Stimulated activated CD4-positive, alpha-beta T cell treated with anti-CD3 and anti-CD28 coated beads, Interleukin-12 subunit alpha, Interleukin-12 subunit beta, amount 100 ng/mL, for 24 hours (primary cell): ENCODE measurements around the gene PKNOX1.
"Not testable (repeated sequence)": the region's sequence is repeated elsewhere in the genome, so short reads cannot be mapped to it uniquely, and the experiment has no call there.

Source experiments
- DNase-seq, 2 experiments: peaks; one replicate each; pipeline ENCODE4 v3.0.0-alpha.2; 2020; ENCODE audit warnings: low read depth in 2 of 2

PKNOX1 gene

DNA sequence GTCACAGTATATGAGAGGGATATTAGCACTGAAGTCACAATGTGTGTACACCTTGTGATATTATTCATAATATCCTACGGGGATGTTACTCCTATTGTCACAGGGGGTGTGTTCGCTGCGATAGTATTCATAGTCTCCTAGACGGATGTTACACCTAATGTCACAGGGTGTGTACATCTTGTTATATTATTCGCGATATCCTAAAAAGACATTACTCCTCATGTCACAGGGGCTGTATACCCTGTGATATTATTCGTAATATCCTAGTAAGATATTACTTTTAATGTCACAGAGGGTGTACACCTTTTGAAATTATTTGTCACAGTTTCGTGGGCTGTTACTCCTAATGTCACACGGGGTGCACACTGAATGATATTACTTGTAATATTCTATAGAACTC is 23.2 kb upstream of the PKNOX1 start:
- not testable (repeated sequence) for DNase-seq

DNA sequence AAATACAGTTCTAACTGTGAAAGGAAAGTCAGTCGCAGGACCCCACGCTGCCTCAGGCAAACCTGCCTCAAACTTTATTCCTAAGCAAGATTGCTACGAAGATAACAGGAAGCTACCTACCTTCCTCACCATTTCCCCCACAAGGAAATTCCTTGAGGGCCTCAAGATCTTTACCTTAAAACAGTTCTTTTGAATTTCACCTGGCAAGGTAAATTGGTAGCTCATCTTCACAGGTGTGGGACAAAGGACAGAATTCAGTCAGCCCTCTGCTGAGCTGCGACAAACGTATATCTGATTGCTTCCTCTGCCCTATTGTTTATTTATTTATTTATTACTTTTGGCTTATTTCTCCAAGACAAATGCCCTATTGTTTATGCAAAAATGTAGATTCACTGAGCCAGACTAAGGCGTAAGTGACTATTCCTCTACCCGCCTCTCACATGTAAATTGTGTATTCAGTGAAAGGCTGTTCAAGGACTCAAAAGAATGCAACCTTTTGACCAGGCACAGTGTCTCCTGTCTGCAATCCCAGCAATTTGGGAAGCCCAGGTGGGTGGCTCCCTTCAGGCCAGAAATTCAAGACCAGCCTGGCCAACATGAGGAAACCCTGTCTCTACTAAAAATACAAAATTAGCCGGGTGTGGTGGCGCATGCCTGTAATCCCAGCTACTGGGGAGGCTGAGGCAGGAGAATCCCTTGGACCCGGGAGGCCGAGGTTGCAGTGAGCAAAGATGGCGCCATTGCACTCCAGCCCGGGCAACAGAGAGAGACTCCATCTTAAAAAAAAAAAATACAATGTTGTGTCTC is 17.3 kb upstream of the PKNOX1 start:
- DNase-seq = no peak

DNA sequence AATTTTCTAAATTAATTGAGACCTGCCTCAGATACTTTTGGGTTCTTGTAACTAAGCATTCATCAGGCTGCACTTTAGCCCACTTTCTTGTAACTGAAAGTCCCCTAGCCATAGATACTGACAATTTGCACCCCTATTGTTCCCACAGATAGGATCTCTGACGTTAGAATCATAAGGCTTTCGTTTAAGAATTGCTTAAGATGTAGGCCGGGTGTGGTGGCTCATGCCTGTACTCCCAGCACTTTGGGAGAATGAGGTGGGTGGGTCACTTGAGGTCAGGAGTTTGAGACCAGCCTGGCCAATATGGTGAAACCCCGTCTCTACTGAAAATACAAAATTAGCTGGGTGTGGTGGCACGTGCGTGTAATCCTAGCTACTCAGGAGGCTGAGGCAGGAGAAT is 16.2 kb upstream of the PKNOX1 start:
- DNase-seq = not testable (repeated sequence)

DNA sequence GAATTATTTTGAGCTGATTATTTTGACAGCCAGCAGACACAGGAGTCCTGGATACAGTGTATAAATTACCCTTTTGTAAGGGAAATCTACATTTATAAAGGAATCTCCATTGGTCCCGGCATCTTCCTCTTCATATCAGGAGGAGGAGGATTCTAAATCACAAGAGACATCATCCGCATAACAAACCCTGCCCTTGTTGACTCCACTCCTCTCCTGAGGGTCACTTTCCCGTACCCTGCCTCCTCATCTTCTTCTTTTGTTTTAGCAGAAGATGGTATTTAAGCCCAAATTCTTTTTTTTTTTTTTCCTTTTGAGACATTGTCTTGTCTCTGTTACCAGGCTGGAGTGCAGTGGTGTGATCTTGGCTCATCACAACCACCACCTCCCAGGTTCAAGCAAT is 14.6 kb upstream of the PKNOX1 start:
- DNase-seq = no peak

DNA sequence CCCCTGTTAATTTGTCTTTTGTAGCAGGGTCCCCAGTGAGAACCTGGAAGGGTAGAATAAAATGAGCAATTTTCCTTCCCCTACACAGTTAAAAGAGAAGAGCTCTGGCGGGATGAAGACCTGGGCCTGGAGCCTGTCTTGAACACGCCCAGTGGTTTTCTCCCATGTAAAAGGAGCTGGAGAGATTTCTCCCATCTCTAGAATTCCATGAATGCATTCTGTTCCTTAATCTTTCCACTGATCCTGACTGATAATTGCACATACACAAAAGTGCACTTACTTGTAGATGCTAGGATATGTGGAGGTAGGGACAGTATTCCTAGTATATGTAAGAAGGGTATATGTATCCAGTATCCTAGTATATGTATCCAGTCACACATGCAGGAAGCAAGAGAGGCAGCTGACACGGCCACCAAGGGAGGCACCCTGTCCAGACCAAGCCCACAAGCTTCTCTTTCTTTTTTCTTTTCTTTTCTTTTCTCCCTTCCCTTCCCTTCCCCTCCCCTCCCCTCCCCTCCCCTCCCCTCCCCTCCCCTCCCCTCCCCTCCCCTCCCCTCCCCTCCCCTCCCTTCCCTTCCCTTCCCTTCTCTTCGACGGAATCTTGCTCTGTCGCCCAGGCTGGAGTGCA is 11.9 kb upstream of the PKNOX1 start:
- DNase-seq = no peak

DNA sequence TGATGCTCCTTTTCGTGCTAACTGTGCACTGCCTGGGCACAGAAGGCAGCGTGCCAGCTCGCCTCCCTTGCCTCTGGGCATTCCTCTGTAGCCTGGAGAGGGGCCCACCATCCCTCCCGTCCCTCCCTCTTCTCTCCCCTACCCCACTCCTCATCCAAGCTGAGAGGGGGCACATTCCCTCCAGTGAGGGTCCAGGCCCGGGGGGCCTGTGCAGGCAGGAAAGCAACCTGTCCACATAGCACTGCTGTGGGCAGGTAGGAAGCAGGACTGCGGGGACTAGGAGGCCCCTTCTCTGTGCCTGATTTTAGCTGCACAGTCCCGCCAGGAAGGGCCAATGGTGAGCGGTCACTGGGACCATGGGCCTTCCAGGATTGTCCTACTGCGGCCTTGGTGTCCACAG is 10.3 kb upstream of the PKNOX1 start:
- no peak for DNase-seq

DNA sequence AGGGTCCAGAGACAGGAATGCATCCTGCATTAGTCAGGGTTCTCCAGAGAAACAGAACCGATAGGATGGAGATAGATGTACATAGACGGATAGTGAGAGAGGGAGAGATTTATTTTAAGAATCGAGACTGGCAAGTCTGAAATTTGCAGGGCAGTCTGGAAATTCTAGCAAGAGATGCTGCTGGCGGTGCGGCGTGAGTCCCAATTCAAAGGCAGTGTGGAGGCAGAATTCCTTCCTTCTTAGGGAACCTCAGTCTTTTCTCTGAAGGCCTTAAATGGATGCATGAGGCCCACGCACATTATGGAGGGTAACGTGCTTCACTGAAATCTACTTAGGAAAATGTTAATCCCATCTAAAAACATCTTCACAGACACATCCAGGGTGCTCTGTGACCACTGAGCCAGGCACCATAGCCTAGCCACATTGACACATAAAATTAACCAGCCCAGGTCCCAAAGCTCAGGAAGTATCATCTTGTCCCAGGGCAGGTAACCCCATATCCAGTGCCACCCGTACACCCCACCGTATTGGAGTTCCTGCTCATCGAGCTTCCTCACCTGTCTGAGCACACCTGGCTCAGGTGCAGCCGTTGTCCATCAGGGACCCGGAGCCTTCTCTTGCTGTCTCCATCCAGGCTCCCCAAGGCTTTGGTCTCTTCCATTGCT is 9.7 kb upstream of the PKNOX1 start:
- DNase-seq = no peak

DNA sequence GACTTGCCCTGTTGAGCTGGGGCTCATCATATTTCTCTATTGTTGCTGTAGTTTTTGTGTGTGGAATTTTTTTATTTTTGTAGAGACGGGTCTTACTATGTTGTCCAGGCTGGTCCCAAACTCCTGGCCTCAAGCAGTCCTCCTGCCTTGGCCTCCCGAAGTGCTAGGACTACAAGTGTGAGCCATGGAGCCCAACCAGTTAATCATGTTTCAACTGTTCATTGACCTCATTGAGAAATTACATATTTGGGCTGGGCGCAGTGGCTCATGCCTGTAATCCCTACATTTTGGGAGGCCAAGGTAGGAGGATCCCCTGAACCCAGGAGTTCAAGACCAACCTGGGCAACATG is 9.2 kb upstream of the PKNOX1 start:
- DNase-seq = no peak

DNA sequence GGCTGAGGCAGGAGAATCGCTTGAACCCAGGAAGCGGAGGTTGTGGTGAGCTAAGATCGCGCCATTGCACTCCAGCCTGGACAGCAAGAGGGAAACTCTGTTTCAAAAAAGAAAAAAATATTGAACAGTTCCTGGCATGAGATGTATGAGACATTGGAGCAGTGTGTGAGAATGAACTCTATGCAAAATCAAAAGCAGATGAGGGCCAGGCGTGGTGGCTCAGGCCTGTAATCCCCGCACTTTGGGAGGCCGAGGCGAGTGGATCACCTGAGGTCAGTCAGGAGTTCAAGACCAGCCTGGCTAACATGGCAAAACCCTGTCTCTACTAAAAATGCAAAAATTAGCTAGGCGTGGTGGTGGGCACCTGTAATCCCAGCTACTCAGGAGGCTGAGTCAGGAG is 6.7 kb upstream of the PKNOX1 start:
- not testable (repeated sequence) for DNase-seq

DNA sequence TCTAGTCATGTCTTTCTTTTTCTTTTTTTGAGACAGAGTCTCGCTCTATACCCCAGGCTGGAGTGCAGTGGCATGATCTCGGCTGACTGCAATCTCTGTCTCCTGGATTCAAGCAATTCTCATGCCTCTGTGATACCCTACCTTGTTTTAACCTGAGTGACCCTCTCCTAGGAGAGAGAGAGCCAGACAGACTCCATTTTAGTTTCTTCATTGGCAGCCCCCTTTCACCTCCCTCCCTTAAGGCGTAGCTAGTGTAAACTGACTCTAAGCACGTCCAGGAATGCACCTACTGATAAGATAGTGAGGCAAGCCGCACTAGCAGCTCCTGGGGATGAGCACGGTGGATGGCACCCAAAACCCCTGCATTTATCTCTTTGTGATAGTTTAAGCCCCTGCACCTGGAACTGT is 5.2 kb upstream of the PKNOX1 start:
- DNase-seq = no peak

DNA sequence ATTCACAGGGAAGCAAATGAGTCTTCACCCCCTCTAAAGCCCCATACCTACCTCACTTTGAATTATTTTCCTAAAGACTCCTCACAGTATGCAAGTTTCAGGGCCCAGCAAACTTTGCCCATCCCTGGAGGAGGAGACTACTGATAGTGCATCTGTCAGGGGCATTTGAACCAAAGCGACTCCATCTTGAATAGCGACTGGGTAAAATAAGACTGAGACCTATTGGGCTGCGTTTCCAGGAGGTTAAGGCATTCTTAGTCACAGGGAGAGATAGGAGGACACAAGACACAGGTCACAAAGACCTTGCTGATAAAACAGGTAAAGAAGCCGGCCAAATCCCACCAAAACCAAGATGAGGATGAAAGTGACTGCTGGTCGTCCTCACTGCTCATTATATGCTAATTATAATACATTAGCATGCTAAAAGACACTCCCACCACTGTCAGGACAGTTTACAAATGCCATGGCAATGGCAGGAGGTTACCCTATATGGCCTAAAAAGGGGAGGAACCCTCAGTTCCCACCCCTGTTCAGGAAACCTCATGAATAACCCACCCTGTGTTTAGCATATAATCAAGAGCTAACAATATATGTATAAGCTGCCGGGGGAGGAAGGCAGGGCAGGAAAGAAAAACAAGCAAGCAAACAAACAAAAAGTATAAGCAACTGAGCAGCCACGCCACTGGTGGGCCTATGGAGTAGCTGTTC is 3.3 kb upstream of the PKNOX1 start:
- DNase-seq = no peak

DNA sequence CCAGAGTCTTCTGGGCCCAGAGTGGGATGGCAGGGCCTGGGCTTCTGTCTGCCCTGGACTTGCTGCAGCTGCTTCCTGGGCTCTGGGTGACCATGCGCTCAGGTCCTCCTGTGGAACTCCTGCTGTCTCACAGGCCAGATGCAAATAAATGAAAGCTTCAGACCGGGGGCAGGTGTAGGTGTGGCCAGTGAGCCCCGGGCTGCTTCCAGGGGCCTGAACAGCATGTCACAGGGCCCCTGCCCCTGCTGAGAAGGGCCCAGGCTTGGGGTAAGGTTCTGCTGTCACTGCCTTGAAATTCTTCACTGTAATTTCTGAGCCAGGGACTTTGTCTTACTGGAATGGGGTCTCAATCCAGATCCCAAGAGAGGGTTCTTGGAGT is 2.5 kb upstream of the PKNOX1 start:
- DNase-seq = no peak

DNA sequence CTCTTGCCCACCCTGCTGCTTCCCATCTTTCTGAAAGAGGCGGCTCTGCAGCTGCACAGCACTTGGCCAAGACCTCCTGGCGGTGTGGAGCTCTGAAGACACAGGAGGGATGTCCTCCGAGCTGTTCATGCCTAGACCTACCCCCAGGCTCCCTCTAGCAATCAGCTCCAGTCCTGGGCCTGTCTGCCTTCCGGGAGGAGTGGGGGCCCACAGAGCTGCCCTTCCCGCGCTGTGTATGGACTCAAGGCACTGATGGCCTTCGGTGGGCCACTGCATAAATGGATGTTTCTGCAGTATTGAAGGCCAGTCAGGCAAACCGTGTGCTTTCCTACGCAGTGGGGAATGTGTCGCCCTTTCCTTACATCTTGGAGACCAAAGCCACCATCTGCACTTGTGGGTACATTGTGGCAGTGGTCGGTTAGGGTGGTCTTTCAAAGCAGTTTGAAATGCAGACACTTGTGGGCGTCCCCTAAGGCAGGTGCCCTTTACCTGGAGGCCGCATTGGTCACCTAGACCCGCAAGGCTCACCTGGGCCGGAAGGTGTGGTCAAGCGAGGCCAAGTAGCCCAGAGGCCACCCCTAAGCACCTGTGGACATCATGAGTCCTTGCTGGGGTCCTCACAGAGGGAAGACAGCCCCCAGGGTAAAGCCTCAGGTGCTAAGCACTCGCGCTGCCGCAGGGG is 912 bp upstream of the PKNOX1 start:
- no peak for DNase-seq

DNA sequence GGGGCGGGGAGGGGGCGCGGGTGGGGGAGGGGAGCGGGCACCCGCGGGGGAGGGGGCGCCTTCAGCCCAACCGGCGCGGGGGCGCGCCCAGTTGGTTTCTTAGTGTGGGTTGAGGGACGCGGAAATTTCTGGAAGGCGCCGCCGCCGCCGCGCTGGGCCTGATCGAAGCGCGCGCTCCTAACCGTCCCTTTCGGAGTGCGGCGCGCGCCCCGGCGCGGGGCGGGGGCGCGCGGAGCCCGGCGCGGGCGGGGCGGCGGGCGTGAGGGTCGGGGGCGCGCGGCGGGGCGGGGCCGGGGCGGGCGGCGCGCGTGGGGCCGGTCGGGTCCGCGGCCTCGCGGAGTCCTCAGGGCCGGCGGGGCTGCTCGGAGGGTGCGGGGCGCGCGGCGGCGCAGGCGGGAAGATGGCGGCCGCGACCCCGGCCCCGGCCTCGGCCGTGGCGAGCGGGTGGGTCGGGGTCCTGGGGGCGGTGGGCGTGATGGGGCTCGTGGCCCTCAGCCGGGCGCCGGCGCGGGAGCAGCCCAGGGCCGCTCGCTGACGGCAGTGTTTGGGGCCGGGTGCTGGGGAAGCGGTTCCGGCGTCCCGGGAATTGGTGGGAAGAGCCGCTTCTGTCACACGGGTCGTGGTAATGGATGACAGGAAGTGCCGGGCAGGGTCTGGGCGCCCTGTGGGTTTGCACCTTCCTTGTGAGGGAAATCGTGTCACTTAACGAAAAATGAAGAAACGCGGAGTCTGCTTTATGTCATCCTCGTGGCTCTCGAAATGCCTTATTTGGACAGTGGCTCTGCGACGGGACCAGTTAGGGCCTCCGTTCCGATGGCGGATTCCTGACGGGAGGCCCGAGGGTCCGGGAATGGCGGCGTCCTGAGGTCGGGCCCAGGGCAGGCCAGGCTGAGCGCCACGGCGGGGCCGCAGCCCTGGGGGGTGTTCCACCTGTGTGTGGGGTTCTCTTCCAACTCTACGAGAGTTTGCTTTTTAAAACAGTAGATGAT is 764 bp downstream of the PKNOX1 start:
- DNase-seq = peak; percentile 51 to 53

DNA sequence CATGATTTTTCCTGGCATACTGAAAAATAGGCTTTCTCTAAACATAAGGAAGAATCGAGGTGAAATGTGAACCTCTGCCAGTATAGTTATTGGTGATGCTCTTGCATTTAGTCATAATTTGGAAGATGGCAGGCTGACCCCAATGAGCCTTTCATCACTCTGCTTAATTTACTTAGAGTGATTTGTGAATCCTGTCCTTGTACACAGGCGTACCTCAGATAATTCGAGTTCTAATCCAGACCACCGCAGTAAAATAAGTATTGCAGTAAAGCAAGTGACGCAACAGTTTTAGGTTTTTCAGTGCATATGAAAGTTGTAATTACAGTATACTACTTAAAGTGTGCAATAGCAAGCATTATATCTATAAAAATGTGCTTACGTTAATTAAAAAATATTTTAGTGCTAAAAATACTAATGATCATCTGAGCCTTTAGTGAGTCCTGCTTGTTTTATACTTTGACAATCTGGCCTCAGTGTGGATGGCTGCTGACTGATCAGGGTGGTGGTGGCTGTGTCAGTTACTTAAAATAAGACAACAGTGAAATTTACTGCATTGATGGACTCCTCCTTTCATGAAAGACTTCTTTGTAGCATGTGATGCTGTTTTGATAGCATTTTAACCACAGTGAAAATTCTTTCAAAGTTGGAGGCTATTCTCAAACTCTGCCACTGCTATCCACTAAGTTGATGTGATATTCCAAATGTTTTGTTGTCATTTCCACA is 1.7 kb downstream of the PKNOX1 start:
- no peak for DNase-seq

DNA sequence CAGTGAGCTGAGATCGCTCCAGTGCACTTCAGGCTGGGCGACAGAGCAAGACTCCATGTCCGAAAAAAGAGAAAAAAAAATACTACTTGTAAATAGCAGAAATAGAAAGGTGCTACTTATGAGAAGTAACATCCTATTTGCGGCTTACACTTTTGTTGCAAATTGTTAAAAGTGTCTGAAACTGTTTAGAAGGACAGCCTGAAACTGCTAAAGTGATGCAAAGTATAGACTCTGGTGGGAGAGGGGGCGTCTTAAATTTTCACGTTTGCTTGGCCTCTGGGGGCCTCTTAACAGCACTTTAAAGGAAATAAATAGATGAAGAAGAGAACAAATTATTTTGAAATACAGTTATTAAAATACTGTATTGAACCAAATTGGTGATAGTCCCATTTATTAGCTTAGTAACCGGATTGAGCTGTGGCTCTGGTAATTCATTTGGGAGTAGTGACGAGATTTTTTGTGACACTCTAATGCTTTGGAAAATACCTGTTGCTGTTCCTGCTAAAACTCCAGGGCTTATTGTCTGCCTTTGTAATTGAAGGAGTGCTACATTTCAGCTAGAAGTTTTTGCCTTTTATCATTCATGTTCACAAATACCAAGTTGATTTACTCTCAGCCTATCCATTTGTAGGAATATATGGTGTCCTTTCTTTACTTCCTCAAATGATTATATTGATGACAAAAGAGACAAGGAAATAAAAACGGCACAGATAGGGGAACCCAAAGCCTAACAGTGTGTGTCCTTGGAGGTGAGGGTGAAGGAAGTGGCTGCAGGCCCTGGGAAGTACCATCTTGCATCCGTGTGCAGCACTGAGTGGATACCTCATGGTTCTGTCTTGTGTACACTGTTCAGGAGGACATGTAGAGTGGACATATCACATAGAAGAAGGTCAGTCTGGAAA is 6.2 kb downstream of the PKNOX1 start:
- DNase-seq = no peak

DNA sequence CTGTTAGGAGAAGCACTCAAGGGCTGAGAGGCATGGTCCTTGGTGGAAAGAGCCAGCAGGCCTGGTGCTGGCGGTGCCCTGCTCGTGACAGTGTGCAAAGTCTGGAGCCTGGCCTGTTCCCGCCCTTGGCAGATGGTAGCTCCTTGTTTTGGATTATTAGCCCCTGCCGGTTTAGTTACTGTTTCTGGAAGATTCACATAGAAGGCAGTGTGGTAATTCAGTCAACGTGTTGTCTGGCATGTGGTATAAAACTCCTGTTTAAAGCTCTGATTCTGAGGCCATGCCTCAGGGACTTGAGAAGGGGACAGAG is 6.8 kb downstream of the PKNOX1 start:
- DNase-seq = no peak

DNA sequence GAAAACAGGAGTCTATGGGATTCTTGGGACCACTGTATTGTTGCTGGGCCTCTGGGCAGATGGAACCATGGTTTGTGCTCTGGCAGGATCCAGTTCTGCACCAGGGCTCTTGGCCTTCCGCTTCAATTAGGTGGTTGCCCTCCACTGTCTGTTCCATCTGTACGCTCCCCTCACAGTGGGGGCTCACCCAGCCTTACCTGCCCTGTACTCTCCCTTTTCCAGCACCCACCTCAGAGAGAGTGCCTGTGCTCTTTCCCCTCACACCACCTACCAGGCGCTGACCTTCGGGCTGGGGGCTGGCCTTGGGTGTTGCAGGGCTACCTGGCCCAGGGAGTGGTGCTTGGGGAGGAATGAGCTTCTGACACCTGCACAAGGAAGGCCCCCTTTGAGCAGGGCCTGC is 7.5 kb downstream of the PKNOX1 start:
- DNase-seq = no peak

DNA sequence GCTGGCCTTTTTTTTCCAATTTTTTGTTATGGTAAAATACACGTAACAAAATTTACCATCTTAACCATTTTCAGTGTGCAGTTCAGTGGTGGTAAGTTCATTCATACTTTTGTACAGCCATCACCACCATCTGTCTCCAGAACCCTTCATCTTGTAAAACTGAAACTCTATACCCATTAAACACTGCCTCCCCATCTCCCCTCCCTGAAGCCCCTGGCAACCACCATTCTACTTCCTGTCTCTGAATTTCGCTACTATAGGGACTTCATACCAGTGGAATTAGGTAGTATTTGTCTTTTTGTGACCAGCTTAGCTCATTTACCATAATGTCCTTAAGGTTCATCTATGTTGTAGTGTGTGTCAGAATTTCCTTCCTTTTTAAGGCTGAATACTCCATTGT is 8.7 kb downstream of the PKNOX1 start:
- no peak for DNase-seq
